ENCODE results near the gene LMBR1. TPM values are rescaled to one million over a fixed set of nuclear protein-coding genes. Genes with fewer than 3 reads are reported as not detected.

Gene LMBR1
- total and polyA plus RNA-seq, 4 donors = 11.2 to 35.7 (median 17.9) TPM

- TF ChIP-seq JUND (IDR thresholded peaks at IDR 0.05) (no peak), HNF4A (conservative IDR thresholded peaks at IDR 0.05) (no peak), HNF4G (IDR thresholded peaks at IDR 0.05) (no peak), RAD21 (IDR thresholded peaks at IDR 0.05) (no peak), GABPA (IDR thresholded peaks at IDR 0.05 in 1 of 2, conservative IDR thresholded peaks at IDR 0.05 in 1 of 2) (no peak), ATF3 (IDR thresholded peaks at IDR 0.05) (no peak), NR2F2 (IDR thresholded peaks at IDR 0.05) (no peak), EGR1 (IDR thresholded peaks at IDR 0.05; ENCODE audit: low read depth in 2 of 2) (no peak), TAF1 (conservative IDR thresholded peaks at IDR 0.05) (no peak), YY1 (IDR thresholded peaks at IDR 0.05) (no peak), SP1 (IDR thresholded peaks at IDR 0.05) (no peak), FOXA1 (IDR thresholded peaks at IDR 0.05) (no peak), RXRA (IDR thresholded peaks at IDR 0.05) (no peak), ZBTB33 (IDR thresholded peaks at IDR 0.05) (no peak), FOXA2 (IDR thresholded peaks at IDR 0.05) (no peak)
- TF ChIP-seq, protein P1, sequence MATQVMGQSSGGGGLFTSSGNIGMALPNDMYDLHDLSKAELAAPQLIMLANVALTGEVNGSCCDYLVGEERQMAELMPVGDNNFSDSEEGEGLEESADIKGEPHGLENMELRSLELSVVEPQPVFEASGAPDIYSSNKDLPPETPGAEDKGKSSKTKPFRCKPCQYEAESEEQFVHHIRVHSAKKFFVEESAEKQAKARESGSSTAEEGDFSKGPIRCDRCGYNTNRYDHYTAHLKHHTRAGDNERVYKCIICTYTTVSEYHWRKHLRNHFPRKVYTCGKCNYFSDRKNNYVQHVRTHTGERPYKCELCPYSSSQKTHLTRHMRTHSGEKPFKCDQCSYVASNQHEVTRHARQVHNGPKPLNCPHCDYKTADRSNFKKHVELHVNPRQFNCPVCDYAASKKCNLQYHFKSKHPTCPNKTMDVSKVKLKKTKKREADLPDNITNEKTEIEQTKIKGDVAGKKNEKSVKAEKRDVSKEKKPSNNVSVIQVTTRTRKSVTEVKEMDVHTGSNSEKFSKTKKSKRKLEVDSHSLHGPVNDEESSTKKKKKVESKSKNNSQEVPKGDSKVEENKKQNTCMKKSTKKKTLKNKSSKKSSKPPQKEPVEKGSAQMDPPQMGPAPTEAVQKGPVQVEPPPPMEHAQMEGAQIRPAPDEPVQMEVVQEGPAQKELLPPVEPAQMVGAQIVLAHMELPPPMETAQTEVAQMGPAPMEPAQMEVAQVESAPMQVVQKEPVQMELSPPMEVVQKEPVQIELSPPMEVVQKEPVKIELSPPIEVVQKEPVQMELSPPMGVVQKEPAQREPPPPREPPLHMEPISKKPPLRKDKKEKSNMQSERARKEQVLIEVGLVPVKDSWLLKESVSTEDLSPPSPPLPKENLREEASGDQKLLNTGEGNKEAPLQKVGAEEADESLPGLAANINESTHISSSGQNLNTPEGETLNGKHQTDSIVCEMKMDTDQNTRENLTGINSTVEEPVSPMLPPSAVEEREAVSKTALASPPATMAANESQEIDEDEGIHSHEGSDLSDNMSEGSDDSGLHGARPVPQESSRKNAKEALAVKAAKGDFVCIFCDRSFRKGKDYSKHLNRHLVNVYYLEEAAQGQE (IDR thresholded peaks at IDR 0.05) = no peak
- TF ChIP-seq, protein P2, sequence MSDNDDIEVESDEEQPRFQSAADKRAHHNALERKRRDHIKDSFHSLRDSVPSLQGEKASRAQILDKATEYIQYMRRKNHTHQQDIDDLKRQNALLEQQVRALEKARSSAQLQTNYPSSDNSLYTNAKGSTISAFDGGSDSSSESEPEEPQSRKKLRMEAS (IDR thresholded peaks at IDR 0.05) = no peak
- TF ChIP-seq, protein P3, sequence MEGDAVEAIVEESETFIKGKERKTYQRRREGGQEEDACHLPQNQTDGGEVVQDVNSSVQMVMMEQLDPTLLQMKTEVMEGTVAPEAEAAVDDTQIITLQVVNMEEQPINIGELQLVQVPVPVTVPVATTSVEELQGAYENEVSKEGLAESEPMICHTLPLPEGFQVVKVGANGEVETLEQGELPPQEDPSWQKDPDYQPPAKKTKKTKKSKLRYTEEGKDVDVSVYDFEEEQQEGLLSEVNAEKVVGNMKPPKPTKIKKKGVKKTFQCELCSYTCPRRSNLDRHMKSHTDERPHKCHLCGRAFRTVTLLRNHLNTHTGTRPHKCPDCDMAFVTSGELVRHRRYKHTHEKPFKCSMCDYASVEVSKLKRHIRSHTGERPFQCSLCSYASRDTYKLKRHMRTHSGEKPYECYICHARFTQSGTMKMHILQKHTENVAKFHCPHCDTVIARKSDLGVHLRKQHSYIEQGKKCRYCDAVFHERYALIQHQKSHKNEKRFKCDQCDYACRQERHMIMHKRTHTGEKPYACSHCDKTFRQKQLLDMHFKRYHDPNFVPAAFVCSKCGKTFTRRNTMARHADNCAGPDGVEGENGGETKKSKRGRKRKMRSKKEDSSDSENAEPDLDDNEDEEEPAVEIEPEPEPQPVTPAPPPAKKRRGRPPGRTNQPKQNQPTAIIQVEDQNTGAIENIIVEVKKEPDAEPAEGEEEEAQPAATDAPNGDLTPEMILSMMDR (IDR thresholded peaks at IDR 0.05; ENCODE audit: low read depth, low read length, missing input control) = no peak
- Histone ChIP-seq H3K27me3 (ENCODE audit: control insufficient read depth in 4 of 4, insufficient read depth in 4 of 4, low read length in 3 of 4) (no peaks in the 10 kb centered on the region), H3K27ac (ENCODE audit: low read depth in 1 of 2, low read length in 2 of 2) (no peak overlapping the region), H3K9ac (ENCODE audit: low read depth in 1 of 2, low read length in 2 of 2) (no peak overlapping the region), H3K36me3 (ENCODE audit: control insufficient read depth in 4 of 4, insufficient read depth in 3 of 4, low read depth in 1 of 4, low read length in 3 of 4) (peaks cover 0 to 5% (median 4%) of the 10 kb centered on the region in 4 donors), H3K4me3 (ENCODE audit: low read depth in 1 of 3, low read length in 3 of 3) (no peak overlapping the region), H3K9me3 (ENCODE audit: control insufficient read depth in 4 of 4, low read length in 3 of 4) (no peaks in the 10 kb centered on the region), H3K4me1 (ENCODE audit: control insufficient read depth in 4 of 4, insufficient read depth in 4 of 4, low read length in 3 of 4) (no peaks in the 10 kb centered on the region)
- DNase-seq (ENCODE audit: low spot score) = no peak
- 94% methylated on average over 5 of the region's 5 CpGs for WGBS
These were observed 153.4 kb downstream of the LMBR1 start for GRCh38 chr7:156739596-156739995.
